LoVo (cell line): ENCODE results near the gene FLYWCH2.

ENCODE experiments used
- DNase-seq: peaks from one replicate; pipeline ENCODE4 v3.0.0-alpha.2; 2016; ENCODE audit warnings: low spot score

Gene FLYWCH2, protein sequence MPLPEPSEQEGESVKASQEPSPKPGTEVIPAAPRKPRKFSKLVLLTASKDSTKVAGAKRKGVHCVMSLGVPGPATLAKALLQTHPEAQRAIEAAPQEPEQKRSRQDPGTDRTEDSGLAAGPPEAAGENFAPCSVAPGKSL

DNA sequence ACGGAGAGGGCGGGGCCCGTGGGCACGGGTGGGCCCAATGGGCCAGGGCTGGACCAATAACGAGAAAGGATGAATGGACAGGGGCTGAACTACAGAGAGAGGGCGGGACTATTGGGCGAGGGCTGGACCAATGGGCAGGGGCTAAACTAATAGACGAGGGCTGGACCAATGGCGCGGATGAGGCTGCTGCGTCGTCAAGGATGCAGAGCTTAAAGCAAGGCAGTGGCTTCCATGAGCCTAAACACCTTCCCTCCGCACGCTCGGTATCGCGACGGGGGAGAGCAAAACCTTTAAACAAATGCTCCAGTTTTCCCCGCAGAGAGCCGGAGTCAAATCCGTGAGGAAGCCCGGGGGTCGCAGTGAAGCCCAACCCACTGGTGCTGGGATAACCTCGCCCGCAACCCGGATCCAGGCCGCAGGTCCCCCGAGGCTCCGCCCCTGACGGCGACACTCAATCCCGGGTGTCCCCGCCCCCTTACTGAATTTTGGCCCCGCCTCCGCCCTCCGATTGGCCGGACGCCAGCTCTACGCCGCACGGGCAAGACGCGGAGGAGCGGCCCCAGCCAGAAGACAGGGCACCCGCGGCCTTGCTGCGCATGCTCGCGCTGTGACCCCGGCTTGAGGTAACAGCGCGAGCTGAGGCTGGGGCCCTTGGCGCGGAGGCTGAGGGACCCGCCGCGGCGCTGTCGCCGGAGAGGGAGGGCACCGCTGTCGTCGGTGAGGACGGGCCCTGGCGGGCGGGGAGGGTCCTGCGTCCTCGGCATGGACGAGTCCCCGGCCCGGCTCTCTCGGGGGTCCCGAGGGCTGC lies at the start of gene FLYWCH2:
FLYWCH2 (plus strand) TSS at position 566 of the 808 bp plus-strand sequence. CDS start 13,235 bp downstream, outside the sequence.
- peak; percentile 96 for DNase-seq

DNA sequence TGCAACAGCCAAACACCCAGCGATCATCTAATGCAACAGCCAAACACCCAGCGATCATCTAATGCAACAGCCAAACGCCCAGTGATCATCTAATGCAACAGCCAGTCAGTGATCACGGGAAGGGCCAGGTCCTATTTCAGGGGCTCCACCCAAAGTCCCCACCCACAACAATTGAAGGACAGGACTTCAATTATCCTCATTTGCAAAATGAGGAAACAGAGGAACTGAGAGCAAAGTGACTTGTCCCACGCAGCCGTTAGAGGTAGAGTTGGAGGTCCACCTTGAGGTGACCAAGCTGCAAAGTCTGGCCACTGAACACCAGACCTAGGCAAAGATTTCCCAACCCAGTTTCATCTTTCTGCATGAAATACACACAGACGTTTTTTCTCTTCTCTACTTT lies 49.2 kb upstream of the FLYWCH2 start:
- no peak for DNase-seq

DNA sequence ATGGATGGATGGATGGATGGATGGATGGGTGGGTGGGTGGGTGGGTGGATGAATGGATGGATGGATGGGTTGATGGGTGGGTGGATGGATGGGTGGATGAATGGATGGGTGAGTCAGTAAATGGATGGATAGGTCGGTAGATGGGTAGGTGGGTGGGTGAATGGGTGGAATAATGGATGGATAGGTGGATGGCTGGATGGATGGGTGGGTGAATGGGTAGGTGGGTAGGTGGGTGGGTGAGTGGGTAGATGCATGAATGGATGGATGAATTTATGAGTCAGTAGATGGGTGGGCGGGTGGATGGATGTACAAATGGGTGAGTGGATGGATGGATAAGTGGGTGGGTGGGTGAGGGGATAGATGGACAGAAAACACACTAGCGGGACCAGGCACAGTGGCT lies 48.0 kb upstream of the FLYWCH2 start:
- DNase-seq, result no peak

DNA sequence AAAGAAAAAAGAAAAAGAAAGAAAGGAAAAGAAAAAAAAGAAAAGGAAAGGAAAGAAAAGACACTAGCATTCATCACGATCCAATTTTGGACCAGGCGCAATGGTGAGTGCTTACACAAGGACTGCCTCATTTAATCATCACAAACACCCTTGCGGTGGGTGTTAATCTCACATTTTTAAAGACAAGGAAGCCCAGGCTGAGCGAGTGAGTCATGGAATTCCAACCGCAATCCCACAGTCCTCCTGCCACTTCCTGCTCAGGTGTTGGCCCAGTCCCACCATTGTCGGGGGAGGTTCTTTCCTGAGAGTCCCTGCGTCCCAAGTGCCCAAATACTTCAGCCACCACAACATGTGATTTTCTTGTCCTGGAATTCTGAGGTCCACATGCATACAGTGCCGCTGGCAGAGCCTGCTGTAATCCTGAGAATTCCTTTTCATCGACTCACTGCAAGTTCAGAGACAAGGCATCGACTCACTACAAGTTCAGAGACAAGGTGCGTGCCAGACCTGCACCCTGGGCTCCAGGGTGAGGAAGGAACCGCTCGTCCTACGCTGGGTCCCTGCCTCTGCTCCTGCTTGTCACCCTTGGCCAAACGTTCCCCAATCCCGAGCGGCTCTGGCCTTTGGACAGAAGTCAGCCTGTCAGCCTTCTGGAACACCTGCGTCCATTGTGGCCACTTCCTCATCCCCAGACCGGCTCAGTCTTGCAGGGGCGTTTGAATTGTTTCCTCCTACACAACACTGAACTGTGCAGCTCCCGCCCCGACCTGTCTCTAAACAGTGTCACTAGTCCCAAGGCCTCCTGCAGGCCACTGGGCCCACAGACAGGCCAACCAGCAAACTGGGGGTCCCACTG lies 47.1 kb upstream of the FLYWCH2 start:
- peak; percentile 96 for DNase-seq

DNA sequence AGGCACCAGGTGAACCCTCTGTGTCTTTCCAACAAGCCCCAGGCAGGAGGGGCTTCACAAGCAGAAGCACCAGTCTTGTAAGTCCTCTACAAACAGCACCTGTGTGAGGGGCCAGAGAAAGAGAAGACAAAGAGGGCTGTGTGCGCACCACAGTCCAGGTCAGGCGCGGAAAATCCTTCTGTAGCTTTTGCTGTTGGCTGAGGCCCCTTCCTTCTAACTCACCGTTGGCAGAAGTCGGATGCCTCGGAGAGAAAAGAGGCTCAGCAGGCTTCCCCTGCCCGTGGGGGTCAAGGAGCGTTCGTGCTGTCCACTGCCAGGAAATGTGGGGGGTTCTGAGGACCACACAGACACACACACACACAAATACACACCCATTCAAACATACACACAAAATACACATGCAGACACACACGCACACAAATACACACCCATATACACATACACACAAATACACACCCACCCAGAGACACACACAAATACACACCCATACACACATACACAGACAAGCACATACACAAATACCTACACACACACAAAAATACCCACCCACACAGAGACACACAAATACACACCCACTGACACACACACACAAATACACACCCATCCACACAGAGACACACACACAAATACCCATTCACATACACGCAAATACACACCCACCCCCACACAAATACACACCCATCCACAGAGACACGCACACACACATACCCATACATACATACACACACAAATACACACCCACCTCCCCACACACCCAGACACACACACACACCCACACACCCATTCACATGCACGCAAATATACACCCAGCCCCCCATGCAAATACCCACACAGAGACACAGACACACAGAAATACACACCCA lies 46.1 kb upstream of the FLYWCH2 start:
- no peak for DNase-seq

DNA sequence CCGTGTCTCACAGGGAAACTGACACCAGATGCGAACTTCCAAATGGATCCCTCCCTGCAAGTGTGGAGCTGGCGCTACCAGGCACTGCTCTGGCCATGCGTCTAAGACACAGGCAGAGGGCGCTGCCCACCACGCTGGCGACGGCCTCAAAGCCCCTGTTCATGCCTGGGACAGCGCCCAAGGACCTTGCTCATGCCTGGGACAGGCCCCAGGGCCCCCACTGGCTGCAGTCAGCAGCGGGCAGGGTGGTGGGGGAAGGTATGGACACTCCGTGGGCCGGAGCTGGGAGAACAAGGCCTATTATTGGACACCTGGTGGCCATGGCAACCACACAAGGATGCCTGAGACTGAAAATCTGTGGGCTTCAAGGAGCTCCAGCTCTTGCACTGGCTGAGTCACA lies 44.1 kb upstream of the FLYWCH2 start:
- no peak for DNase-seq

DNA sequence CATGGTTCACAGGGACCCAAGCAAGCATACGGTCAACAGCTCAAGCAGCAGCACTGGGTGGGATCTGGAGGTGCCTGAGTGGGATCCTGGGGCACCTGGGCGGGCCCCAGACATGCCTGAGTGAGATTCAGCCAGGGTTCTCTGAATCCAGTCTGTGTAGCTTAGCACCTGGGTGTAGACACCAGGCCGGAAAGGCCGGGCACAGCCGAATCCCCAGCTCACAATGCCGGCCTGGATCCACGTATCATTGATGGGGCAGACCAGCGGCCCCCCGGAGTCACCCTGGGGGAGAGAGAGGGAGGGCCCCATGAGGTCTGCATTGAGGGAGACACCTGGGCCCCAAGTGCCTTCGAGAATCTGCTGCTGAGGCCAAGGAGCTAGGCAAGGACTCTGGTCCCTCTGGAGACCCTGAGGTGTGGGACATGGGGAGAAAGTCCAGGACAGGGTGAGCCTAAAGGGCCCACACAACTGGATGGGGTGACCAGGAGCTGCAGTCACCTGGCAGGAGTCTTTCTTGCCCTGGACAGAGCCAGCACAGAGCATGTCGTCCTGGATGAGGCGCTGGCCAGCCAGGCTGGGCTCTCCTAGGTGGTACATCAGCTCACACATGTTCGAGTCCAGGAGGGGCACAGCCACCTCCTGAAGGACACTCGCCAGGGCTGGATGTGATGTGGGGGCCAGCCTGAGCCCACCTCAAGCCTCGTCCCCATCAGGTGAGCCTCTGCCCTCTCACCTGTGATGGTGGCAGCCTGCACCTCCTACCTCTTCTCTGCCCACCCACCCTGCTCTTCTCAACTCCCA lies 43.2 kb upstream of the FLYWCH2 start:
- DNase-seq, result no peak

DNA sequence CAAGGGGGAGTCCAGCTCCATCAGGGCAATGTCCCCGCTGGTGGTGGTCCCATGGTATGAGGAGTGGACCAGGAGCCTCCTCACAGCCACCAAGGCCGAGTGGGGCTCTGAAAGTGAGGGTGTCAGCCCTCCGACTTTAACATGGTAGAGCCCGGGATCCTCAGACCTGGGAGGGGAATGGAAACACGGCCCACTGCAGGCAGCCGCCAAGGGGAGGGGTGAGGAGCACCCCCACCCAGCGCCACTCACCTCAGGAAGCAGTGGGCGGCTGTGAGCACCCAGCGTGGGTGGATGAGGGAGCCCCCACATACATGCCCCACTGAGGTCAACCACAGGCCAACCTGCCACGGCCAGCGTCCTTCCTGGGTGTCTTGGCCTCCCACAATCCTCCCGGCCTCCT lies 42.1 kb upstream of the FLYWCH2 start:
- DNase-seq, result no peak

DNA sequence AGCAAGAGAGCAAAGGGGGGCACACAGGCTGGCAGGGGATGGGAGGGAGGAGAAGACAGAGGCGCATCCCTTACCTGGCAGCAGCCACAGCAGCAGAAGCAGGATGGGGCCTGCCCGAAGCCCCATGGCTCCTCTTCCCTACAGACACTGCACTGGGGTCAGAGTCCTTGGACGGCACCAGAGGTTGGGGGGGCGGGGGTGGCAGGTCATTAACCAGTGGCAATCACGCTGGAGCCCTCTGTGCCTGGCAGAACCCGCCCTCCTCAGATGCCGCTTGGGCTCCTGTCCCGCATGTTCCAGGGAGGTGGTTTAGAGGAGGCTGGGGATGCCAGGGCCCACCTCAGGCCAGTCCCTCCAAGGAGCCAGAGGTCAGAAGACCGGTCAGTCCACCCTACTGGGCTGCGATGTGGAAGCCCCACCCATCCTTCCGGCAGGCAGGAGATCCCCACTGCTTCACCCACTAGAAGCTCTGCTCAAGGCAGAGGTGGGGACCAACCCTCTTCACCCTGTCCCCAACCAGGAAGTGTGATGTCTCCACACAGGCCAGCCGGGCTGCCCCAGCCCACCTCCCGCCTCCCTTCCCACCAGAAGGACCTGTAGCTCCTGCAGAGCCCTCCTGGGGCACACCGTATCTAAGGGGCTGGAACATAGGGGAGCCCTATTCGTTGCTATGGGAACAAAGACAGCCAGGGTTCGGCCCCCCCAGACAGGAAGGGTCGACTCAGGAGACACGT lies 41.2 kb upstream of the FLYWCH2 start:
- DNase-seq, result no peak

DNA sequence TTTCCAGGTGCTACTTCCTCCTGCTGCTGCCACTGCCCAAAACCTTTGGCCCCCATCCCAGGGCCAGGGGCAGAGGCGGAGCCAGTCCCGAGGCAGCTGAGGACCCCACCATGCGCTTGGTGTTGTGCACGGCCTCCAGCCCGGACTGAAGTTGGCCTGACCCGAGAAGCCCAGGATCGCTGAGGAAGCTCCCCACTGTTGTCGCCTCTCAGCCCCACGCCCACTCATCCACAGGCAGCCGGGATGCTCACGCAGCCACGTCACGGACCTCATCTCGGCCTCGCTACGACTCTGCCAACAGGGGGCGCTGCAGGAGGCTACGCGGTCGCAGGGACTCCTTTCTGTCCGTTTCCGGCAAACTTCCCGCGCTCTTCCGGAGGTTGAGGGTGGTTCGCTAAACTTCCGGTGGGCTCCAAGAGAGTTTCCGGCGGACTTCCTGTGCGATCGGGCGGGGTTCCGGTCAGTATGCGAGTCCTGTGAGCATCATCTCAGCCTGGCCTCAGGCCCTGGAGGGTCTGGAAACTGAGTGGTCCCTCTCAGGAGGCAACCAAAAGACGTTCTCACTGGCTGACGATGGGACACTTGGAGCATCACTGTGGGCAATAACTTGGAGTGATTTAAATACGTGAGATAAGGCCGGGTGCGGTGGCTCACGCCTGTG lies 40.5 kb upstream of the FLYWCH2 start:
- DNase-seq, result no peak

DNA sequence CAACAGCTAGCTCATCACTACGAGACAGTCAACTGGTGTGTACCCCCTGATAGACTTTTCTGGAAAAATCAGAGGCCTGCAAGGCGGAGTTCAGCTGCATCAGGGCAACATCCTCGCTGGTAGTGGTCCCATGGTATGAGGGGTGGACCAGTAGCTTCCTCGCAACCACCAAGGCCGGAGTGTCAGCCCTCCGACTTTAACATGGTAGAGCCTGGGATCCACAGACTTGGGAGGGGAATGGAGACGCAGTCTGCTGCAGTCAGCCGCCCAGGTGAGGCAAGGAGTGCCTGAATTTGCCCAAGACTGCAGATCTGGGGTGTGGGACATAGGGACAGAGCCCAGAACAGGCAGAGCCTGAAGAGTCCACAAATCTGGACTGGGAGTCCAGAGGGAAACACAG lies 39.5 kb upstream of the FLYWCH2 start:
- DNase-seq, result no peak

DNA sequence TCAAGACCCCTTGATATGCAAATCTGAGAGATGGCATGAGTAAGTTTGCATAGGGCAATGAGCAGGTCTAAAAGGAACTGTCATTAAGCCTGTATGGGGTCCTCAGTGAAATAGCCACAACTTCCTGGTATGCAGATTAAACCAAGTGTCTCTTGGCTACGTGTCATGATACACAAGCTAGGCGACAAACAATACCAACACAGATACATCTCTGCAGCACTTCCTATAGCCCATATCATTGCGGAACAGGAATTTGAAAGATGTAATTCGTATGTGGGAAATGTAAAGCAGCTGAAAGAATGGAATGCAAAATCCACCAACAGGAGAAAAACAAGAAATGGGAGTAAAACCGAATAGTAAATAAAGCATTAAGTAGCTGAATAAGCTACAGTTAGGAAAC lies 37.9 kb upstream of the FLYWCH2 start:
- no peak for DNase-seq

DNA sequence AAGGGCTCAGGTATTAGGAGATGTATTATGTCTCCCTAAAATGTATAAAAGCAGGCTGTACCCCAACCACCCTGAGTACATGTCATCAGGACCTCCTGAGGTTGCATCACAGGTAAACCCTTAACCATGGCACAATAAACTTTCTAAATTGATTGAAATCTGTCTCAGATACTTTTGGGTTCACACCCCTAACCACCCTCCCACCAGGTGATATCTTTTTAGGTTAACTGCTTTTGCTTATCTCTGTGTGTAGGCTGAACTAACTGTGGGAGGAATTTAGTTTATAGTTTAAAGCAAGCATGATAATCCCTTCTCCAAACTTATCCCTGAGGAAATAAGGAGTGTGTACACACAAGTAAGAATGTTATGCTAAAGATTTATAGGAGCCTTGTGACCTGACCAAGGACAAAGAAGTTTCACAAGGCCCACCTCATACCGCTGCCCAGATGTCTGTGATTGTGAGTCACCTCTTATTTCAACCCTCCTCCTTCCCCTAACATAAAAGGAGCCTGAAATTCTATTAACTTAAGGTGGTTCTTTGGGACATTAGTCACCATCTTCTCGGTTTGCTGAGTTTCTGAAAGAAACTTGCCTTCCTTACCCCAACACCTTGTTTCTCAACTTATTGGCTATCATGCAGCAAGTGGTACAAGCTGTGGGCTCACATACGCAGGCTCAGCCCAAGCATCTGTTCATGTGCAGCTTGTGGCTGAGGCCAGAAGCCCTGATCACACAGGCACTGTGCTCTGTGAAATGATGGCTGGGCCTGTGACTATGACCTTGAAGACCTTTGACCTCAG lies 36.3 kb upstream of the FLYWCH2 start:
- peak; percentile 86 for DNase-seq

DNA sequence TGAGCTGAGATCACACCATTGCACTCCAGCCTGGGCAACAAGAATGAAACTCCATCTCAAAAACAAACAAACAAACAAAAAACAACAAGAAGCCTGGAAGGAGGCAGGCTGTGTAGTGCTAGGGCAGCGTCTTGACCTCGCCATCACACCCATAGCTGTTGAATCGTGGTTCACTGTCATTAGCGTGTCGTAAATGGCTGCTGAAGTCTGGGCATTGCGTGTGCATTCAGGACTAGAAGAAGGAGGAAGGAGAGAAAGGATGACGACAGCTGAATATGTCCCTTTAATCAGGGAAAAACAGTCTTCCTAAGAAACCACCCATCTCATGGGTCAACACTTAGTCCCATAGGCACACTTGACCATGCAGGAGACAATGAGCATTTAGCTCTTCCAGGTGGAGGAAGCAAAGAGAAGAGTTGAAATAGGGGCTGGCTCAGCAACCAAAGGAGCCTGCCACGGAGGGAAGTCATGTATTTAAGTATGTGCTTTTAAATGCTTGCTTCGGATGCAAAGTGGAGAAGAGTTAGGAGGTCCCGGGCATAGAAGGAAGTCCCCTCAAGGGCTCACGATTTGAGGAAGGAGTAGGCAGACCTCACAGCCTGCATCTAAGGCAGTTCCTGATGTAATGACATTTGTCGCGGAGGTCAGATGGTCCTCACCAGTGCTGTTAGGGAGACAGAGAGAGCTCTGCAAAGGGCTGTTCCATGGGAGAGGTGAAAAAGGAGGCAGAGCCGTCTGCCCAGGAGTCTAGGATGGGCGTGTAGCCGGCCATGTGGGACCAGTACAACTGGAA lies 33.9 kb upstream of the FLYWCH2 start:
- DNase-seq, result no peak

DNA sequence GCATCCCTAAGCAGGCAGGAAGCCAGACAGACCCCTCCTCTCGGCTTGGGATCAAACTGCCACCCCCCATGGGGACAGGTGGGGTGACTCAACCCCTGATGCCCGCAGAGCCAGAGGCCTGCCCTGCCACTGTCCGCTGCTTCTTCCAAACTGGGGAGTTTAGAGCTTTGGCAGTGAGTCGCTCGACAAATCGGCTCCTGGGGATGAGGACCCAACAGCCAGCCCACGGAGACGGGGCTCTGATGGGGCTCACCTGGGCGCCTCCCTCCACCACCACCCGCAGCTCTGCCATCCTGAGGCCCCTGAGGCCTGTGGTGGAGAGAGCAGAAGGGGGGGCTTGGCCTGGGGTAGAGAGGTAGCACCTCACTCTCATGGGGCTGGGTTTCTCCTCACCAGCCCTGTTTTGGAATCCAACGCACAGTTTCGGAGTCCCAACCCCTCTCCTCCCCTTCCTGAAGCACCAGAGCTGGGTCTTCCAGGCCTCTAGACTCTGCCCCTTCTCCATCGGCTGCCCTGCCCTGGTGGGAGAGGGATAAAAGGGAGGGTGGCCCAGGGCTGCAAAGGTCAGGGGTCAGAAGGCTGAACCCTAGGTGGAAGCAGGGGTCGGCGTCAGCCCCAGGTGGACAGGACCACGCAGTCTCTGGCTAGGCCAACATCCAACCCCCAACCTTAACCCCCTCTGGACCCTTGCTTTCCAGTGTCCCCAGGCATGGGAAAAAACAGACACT lies 30.8 kb upstream of the FLYWCH2 start:
- DNase-seq, result no peak

DNA sequence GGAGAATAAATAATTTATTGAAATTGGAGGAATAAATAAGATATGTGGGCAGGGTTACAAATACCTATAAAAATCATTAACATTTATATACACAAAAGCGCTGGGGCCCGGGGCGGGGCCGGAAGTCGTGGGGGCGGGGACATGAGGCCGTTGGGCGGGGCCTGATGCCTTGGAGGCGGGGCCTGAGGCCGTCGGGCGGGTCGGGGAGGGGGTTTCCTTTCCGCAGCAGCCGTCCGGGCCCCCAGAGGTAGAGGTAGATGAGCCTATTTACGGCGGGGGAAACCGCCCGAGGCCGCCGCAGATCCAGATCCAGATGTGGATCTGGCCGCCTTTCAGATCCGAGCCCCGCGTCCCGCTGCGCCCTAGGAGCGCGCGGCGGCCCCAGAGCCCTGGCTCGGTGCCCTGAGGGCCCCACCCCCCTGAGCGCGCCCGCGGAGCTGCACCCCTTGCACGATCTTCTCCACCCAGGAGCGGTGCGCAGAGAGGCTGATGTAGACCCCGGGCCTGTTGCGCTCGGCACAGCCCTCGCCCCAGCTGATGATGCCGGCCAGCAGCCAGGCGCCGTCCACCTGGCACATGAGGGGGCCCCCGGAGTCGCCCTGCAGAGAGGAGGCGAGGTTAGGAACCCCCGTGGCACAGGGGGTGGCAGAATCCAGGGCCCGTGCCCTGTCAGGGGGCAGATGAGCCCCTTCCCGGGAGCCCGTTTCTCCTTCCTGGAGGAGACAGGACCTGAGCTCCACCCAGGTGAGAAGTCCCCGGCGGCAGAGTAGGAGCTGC lies 30.1 kb upstream of the FLYWCH2 start:
- DNase-seq, result no peak
